Measurements from ENCODE around the gene TM9SF2. TPM values are rescaled to one million over a fixed set of nuclear protein-coding genes. Genes with fewer than 3 reads are reported as not detected.

TM9SF2 gene
- total RNA-seq, 1 donor from 2014 or later = 128 TPM

- no peak for DNase-seq (ENCODE audit: low spot score)
- no peaks in the 10 kb centered on the region for H3K27me3 Mint-ChIP-seq (ENCODE audit: unreplicated experiment)
- no peaks in the 10 kb centered on the region for H3K4me1 Mint-ChIP-seq (ENCODE audit: unreplicated experiment)
- peaks cover 9% of the 10 kb centered on the region for H3K36me3 Mint-ChIP-seq (ENCODE audit: low read depth, unreplicated experiment)
- no peaks in the 10 kb centered on the region for H3K9me3 Mint-ChIP-seq (ENCODE audit: unreplicated experiment)
- no peak overlapping the region for H3K4me3 Mint-ChIP-seq (ENCODE audit: unreplicated experiment)
- no peak overlapping the region for H3K27ac Mint-ChIP-seq (ENCODE audit: unreplicated experiment)
- no peak for TF ChIP-seq CTCF (IDR thresholded peaks at IDR 0.05; ENCODE audit: unreplicated experiment)
Measured at GRCh38 chr13:99572921-99573320, 71.6 kb downstream of the TM9SF2 start.

GRCh38 chr13:99575376-99576120 lies 74.3 kb downstream of the TM9SF2 start:
- H3K4me1 Mint-ChIP-seq (ENCODE audit: unreplicated experiment) = peaks cover 10% of the 10 kb centered on the region
- no peak for DNase-seq (ENCODE audit: low spot score)
- no peaks in the 10 kb centered on the region for H3K36me3 Mint-ChIP-seq (ENCODE audit: low read depth, unreplicated experiment)
- no peak overlapping the region for H3K4me3 Mint-ChIP-seq (ENCODE audit: unreplicated experiment)
- H3K27ac Mint-ChIP-seq (ENCODE audit: unreplicated experiment) = no peak overlapping the region
- no peaks in the 10 kb centered on the region for H3K9me3 Mint-ChIP-seq (ENCODE audit: unreplicated experiment)
- peaks cover 2% of the 10 kb centered on the region for H3K27me3 Mint-ChIP-seq (ENCODE audit: unreplicated experiment)
- TF ChIP-seq CTCF (IDR thresholded peaks at IDR 0.05; ENCODE audit: unreplicated experiment) = no peak

GRCh38 chr13:99577934-99578917 lies 77.0 kb downstream of the TM9SF2 start:
- DNase-seq (ENCODE audit: low spot score) = no peak
- TF ChIP-seq CTCF (IDR thresholded peaks at IDR 0.05; ENCODE audit: unreplicated experiment) = no peak
- H3K9me3 Mint-ChIP-seq (ENCODE audit: unreplicated experiment) = no peaks in the 10 kb centered on the region

GRCh38 chr13:99580500-99581268 lies 79.4 kb downstream of the TM9SF2 start:
- no peak for DNase-seq (ENCODE audit: low spot score)
- no peak for TF ChIP-seq CTCF (IDR thresholded peaks at IDR 0.05; ENCODE audit: unreplicated experiment)
- Mint-ChIP-seq H3K4me1 (ENCODE audit: unreplicated experiment) (peaks cover 10% of the 10 kb centered on the region), H3K27ac (ENCODE audit: unreplicated experiment) (no peak overlapping the region), H3K9me3 (ENCODE audit: unreplicated experiment) (no peaks in the 10 kb centered on the region), H3K4me3 (ENCODE audit: unreplicated experiment) (no peak overlapping the region), H3K27me3 (ENCODE audit: unreplicated experiment) (peaks cover 2% of the 10 kb centered on the region), H3K36me3 (ENCODE audit: low read depth, unreplicated experiment) (no peaks in the 10 kb centered on the region)

More at GRCh38 chr13:99577934-99578917, 77.0 kb downstream of the TM9SF2 start:
- Mint-ChIP-seq H3K4me1 (ENCODE audit: unreplicated experiment) (peaks cover 10% of the 10 kb centered on the region), H3K27me3 (ENCODE audit: unreplicated experiment) (peaks cover 2% of the 10 kb centered on the region), H3K27ac (ENCODE audit: unreplicated experiment) (peak overlapping the region; percentile 13), H3K4me3 (ENCODE audit: unreplicated experiment) (no peak overlapping the region), H3K36me3 (ENCODE audit: low read depth, unreplicated experiment) (no peaks in the 10 kb centered on the region)

Measured in endothelial cell (in vitro differentiated cells).